GM18526 (cell line): ENCODE measurements around the gene CCDC86.

Experiments
- POLR2A ChIP-seq: IDR thresholded peaks from 3 replicates; pipeline ENCODE4 v1.6.1; 2011; ENCODE audit not compliant: insufficient read length; ENCODE audit errors: extremely low read depth

The CCDC86 gene

DNA sequence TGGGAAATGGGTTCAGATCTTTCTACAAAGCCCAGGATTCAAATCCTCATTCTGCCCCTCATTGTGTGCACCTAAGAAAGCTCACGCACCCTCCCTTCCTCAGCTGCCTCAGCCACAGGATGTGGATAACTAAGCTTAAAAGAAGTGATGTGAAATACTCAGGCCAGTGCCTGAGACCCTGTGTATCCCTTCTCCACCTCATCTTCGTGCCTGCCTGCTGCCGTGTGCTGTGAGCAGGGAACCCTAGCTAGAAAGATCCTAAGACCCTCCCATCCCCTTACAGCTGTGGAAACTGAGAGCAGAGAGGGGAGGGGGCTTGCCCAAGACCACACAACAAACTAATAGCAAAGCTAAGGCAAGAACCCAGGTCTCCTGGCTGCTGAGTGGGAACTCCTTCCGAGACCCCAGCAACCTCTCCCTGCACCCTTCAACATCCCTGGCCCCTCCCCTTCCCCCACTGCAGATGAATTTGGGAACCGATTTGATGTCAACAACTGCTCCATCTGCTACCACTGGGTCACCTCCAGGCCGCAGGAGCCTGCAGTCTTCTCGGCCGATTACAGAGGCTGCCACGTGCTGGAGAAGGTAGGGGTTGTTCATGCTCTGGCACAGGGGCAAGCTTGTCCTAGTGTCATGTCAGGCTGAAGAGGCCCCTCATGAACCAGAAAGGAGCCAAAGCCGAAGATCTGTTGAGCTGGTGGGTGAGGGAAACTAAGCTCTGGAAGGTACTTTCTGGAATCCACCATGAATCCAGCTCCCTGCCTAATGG lies 27.0 kb downstream of the CCDC86 start:
- no peak for TF ChIP-seq POLR2A

DNA sequence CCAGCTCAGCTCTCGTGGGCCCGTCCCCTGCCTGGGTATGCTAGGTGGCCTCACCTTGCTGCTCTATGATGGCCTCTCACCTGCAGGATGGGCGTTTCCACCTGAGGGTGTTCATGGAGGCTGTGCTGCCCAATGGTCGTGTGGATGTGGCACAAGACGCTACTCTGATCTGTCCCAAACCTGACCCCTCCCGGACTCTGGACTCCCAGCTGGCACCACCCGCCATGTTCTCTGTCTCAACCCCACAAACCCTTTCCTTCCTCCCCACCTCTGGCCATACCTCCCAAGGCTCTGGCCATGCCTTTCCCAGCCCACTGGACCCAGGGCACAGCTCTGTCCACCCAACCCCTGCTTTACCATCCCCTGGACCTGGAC lies 27.5 kb downstream of the CCDC86 start:
- no peak for TF ChIP-seq POLR2A

DNA sequence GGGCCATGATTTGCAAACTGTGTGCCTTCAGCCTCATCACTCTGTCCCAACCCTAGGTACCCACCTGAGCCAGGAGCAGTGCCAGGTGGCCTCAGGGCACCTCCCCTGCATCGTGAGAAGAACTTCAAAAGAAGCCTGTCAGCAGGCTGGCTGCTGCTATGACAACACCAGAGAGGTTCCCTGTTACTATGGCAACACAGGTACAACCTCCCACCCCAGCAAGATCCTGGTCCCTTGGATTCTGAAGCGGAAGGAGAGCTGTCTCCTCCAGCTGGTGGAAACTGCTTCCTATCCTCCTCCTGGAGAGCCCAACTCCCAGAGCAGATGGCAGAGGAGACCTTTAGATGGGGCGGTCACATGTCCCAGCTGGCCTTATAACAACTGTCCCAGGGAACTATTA lies 28.4 kb downstream of the CCDC86 start:
- TF ChIP-seq POLR2A: no peak

DNA sequence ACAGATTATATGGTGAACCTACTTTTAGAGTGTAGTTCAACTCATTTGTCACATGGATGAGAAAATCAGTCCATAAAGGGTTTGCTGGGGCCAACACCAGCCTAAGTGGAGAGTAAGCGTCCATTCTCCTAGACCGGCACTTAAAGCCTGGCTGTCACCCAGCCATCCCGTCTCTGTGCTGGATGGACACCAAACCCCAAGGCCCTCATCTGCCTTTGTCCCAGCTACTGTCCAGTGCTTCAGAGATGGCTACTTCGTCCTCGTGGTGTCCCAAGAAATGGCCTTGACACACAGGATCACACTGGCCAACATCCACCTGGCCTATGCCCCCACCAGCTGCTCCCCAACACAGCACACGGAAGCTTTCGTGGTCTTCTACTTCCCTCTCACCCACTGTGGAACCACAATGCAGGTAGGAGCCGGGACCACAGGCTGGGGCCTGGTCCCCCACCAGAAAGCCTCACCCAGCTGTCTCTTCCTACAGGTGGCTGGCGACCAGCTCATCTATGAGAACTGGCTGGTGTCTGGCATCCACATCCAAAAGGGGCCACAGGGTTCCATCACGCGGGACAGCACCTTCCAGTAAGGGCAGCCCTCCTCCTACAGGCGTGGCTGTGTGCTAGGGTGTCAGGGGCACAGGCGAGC lies 28.9 kb downstream of the CCDC86 start:
- no peak for TF ChIP-seq POLR2A

DNA sequence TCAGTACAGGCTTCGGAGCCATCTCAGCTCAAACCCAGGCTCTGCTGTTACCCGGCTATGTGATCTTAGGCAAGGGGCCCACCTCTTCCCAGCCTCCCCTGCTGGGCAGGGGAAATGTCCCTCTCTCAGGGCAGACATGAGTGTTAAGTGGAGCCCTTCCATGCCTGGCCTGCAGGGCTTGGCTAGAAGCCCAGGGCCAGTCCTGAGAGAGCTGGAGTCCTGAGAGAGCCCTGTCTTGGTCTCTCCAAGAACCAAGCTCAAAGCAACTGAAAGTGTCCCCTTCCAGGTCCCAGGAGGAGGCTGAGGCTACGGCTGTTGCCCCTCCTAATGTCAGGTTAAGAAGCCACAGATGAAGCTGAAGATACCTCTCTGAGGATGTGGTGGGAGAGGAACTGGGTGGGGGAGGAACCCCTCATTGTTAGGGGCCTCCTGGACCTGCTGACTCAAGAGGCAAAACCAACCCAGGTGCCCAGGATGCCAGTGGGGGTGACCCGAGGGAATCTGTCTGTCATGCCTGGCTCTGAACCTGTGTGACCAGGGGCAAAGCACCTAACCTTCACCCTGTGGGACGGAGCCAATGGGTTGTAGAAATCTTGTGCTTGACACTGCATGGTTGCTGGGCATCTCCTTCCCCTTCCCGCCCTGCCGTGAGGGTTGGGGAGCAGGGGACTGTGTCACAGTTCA lies 29.6 kb downstream of the CCDC86 start:
- TF ChIP-seq POLR2A: no peak

DNA sequence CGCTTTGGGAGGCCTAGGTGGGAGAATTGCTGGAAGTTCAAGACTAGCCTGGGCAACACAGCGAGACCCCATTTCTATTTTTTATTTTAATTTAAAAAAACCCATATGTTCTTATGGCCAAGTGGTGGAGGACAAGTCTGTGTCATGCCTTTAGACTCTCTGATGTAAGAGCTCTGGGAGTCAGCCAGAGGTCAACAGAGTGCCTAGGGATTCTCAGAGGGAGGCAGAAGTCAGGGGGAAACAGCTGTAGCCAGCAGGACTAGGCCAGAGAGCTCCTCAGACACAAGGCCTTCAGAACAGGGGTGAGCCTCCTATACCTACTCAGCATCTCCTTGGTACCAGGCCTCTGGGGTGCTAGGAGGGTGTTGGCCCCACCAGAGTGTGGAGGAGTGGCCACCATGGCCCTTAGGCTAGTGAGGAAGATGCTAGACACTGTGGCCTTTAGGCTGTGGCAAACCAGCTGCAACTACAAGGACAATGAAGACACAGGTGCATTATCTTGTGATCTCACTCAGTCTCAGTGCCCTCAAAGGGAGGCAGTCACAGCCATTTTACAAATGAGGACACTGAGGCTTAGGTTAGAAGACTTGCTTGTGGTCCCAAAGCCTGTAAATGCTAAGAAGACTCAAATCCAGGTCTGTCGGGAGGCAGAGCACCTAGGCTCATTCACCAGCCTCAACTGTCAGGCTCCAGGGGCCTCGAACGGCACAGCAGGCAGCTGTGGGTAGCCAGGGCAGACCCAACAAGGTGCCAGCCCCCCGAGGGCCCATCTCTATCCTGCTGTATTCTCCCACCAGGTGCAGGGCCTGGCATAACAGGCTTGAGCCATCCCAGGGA lies 30.4 kb downstream of the CCDC86 start:
- no peak for TF ChIP-seq POLR2A

DNA sequence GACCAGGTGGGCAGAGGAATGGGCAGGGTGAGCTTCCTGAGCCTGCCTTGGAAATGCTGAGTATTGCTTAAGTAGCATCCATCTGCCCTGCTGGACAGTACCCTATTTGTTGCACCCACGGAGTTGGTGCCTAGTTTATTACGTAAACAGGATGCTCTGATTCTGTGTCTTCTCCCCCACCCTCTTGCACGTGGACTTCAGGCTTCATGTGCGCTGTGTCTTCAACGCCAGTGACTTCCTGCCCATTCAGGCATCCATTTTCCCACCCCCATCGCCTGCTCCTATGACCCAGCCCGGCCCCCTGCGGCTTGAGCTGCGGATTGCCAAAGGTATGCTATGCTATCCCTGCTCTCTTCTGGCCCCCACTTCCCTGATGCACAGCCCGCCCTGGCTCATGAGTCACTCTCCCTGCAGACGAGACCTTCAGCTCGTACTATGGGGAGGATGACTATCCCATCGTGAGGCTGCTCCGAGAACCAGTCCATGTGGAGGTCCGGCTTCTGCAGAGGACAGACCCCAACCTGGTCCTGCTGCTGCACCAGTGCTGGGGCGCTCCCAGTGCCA lies 31.1 kb downstream of the CCDC86 start:
- TF ChIP-seq POLR2A: no peak

DNA sequence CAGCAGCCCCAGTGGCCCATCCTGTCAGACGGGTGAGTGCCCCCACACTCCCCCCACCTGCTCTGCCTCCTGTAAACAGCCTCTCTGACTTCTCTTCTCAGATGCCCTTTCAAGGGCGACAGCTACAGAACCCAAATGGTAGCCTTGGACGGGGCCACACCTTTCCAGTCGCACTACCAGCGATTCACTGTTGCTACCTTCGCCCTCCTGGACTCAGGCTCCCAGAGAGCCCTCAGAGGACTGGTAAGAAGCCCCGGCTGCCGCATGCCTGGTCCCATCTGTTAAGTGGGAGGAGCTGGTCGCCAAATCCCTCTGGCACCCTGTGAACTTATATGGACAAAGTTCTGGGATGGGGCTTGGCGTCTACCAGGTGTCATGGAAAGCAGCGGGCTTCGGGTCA lies 31.6 kb downstream of the CCDC86 start:
- TF ChIP-seq POLR2A: no peak

DNA sequence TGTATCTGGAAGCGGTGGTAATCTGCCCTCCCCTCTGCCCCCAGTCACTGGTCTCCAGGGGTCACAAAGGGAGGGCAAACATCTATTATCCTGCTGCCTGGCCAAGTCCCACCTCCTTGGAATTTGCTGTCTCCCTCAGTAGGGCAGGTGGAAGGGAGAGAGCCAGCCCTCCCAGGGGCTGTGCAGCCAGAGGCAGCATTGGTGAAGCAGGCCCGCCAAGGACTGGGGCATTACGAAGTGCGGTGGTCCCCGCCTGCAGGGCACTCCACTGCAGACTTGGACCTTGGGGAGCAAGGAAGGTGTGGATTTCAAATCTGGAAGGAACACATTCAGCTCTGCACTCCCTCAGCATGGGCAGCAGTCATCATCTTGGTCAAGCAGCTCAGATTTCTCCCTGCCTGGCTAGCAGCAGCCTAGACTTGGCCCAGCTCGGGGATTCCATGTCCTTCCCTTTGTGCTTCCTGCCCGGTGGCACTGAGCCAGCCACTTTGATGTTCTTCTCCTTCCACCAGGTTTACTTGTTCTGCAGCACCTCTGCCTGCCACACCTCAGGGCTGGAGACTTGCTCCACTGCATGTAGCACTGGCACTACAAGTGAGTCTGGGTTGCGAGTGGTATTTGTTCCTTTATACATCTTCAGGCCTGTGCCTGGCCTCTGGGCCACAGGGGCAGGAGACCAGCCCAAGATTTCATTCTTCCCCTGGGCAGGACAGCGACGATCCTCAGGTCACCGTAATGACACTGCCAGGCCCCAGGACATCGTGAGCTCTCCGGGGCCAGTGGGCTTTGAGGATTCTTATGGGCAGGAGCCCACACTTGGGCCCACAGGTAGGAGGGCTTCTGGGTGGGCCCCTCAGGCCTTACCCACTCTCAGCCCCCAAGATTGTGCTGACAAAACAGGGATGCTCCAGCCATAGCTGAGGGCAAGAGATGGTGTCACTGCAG lies 32.8 kb downstream of the CCDC86 start:
- no peak for TF ChIP-seq POLR2A

DNA sequence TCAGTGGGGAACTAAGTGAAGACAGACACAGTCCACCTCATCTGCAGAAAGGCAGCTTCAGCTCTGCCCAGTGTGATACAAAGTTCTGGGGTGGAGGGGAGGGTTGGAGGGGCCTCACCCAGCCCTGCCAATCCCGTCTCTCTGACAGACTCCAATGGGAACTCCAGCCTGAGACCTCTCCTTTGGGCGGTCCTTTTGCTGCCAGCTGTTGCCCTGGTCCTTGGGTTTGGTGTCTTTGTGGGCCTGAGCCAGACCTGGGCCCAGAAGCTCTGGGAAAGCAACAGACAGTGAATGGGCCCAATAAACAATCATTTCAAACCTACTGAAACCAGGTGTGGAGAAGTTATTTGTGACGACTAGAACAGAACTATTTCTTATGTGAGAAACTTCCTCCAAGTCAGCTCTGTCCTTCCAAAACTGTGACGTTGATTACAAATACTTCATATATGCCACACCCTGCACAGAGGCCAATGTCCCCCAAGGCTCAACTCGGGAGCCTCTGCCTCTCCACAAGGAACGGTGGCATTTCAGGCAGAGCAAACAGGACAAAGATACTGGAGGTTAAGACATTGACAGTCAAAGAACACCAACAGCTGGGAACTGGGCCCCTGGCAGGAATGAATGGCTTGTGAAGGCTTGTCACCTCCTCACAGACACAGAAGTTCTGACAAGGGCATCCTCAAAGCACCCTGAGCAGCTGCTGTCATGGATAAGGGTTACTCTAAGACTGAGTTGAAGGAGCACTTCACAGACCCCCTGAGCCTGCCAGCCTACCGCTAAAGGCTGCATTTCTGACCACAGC lies 33.7 kb downstream of the CCDC86 start:
- no peak for TF ChIP-seq POLR2A

DNA sequence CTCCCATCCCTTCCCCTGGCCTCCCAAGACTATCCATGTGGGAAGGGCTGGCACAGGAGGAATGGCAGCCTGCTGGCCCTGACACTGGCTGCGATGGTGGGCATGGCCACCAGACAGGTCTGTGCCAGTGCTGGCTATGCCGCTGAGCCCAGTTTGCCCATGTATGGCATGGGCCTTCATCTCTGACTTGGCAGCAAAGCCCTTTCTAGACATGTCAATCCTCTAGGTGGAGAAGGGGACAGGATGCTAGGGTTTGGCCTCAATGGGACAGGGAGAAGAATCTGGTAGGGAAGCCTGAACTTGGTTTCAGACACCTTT lies 34.2 kb downstream of the CCDC86 start:
- no peak for TF ChIP-seq POLR2A

DNA sequence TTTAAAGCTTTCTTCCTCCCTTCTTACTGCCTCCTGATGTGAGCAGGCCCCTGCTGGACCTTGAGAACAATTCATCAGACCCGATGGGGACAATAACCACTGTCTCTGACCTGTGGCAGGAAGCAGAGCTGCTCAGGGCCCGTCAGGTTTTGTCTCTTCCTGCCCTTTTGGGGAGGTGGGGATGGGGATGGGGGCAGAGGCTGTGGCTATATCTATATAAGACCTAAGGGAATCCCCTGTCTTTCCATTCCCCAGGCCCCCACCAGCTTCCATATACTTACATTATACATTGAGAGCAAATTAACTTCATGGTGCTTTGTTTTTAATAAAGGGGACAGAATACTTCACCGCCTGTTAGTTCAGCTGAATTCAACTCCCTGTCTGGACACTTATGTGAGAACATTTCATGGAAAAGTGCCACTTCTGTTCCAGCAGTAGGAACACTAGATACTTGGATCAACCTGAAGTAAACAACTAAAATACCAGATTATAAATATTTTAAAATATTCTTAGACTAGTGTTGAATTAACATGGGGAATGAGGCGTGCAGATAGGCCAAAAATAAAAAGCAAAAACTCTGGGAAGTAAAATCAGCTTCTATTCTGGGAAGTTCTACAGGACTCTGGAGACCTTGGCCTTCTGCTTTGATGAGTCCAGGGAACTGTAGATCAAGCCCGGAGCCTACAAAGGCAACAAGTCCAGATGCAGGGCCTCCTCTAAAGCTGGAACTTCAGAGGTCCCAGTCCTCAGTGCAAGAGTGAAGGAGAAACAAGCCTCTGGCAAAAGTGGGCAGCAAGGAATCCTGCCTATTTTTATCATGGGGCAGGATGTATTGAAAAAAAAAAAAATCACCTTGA lies 36.6 kb downstream of the CCDC86 start:
- no peak for TF ChIP-seq POLR2A
